GM23338 (cell line): ENCODE measurements around the gene STX7. TPM values are rescaled to one million over a fixed set of nuclear protein-coding genes. Genes with fewer than 3 reads are reported as not detected.

Experiments used
- ATAC-seq: fragments of 200-7000 bp; cut with Tn5 transposase; 3 replicates; pipeline ENCODE4 v1.9.1; 2020
- DNase-seq: peaks from one replicate; pipeline ENCODE4 v3.0.0-alpha.2; 2015; ENCODE audit warnings: low spot score
- H2AFZ ChIP-seq: fragments of 200-600 bp; sonication (generic); 2 replicates; pipeline ENCODE4 v1.8.0; 2016; ENCODE audit warnings: antibody characterized with exemption, mild to moderate bottlenecking, moderate library complexity
- H3F3A ChIP-seq: fragments of 200-600 bp; sonication (generic); replicated peaks from 2 replicates; pipeline ENCODE4 v1.8.0; 2017; ENCODE audit warnings: antibody characterized with exemption, mixed run types, low read depth
- H3K27ac ChIP-seq: fragments of 200-600 bp; sonication (generic); 2 replicates; pipeline ENCODE4 v1.6.1; 2016; ENCODE audit warnings: low read depth
- H3K27me3 ChIP-seq: fragments of 200-600 bp; sonication (generic); 2 replicates; pipeline ENCODE4 v1.8.0; 2016; ENCODE audit warnings: mild to moderate bottlenecking, mixed run types, moderate library complexity; ENCODE audit not compliant: insufficient read depth
- H3K36me3 ChIP-seq: fragments of 200-600 bp; sonication (generic); 2 replicates; pipeline ENCODE4 v1.8.0; 2016; ENCODE audit warnings: mild to moderate bottlenecking; ENCODE audit not compliant: insufficient read depth
- H3K4me1 ChIP-seq: fragments of 200-600 bp; sonication (generic); 2 replicates; pipeline ENCODE4 v1.8.0; 2016; ENCODE audit warnings: mild to moderate bottlenecking, moderate library complexity; ENCODE audit not compliant: insufficient read depth
- H3K4me2 ChIP-seq: fragments of 200-600 bp; sonication (generic); 2 replicates; pipeline ENCODE4 v1.7.1; 2017; ENCODE audit warnings: mixed run types
- H3K4me3 ChIP-seq: fragments of 200-600 bp; sonication (generic); 2 replicates; pipeline ENCODE4 v1.6.1; 2016; ENCODE audit warnings: mixed run types
- H3K79me2 ChIP-seq: fragments of 200-600 bp; sonication (generic); replicated peaks from 2 replicates; pipeline ENCODE4 v1.8.0; 2017; ENCODE audit warnings: mild to moderate bottlenecking; ENCODE audit not compliant: insufficient read depth
- H3K9me2 ChIP-seq: fragments of 200-600 bp; sonication (generic); 2 replicates; pipeline ENCODE4 v1.8.0; 2017; ENCODE audit not compliant: insufficient read depth
- H4K20me1 ChIP-seq: fragments of 200-600 bp; sonication (generic); replicated peaks from 2 replicates; pipeline ENCODE4 v1.8.0; 2017; ENCODE audit warnings: mild to moderate bottlenecking; ENCODE audit not compliant: insufficient read depth
- H3K27ac Mint-ChIP-seq: 2 replicates; pipeline ENCODE4 v1.8.0; 2020; ENCODE audit warnings: inconsistent platforms, mild to moderate bottlenecking, moderate library complexity, mixed read lengths
- H3K27me3 Mint-ChIP-seq: 3 replicates; pipeline ENCODE4 v1.8.0; 2022; ENCODE audit warnings: low read depth, mild to moderate bottlenecking, moderate library complexity, mixed read lengths, inconsistent platforms; ENCODE audit not compliant: insufficient read depth, poor library complexity
- H3K36me3 Mint-ChIP-seq: 3 replicates; pipeline ENCODE4 v1.8.0; 2021; ENCODE audit warnings: low read depth, mild to moderate bottlenecking, inconsistent platforms, moderate library complexity, mixed read lengths
- H3K4me1 Mint-ChIP-seq: 3 replicates; pipeline ENCODE4 v1.8.0; 2020; ENCODE audit warnings: mild to moderate bottlenecking, inconsistent platforms, mixed read lengths
- H3K4me3 Mint-ChIP-seq: 3 replicates; pipeline ENCODE4 v1.8.0; 2021; ENCODE audit warnings: moderate library complexity, mild to moderate bottlenecking, inconsistent platforms, mixed read lengths
- H3K9me3 Mint-ChIP-seq: 3 replicates; pipeline ENCODE4 v1.8.0; 2020; ENCODE audit warnings: moderate library complexity, mild to moderate bottlenecking, inconsistent platforms, mixed read lengths
- ETS1 ChIP-seq: IDR thresholded peaks from 2 replicates; pipeline ENCODE4 v1.6.1; 2016; ENCODE audit warnings: antibody characterized with exemption
- EZH2 ChIP-seq: fragments of 200-600 bp; sonication (generic); IDR thresholded peaks from one replicate; pipeline ENCODE4 v1.8.0; 2017; ENCODE audit warnings: antibody characterized with exemption, mild to moderate bottlenecking, low read depth; ENCODE audit not compliant: unreplicated experiment
- ZNF331 ChIP-seq: fragments of 250-450 bp; sonication (Bioruptor Pico); IDR thresholded peaks from 2 replicates; pipeline ENCODE4 v1.5.0; 2020; ENCODE audit warnings: low read depth, mild to moderate bottlenecking, moderate library complexity
- polyA plus RNA-seq: library from polyadenylated mRNA; unstranded; fragments of >200 nt; fragmentation: Nextera tagmentation; extraction: Ambion mirVana; gene quantifications from 2 replicates; pipeline ENCODE4 v1.2.1, GENCODE V29; 2016
- total RNA-seq: library from RNA; depleted of rRNA; stranded (reverse); fragments of >200 nt; shearing (Covaris generic); gene quantifications from 2 replicates; pipeline ENCODE4 v1.2.3, GENCODE V29; 2014
- TF ChIP-seq, protein P1 (sequence below): fragments of 250-450 bp; sonication (Bioruptor Pico); IDR thresholded peaks from 2 replicates; pipeline ENCODE4 v1.5.0; 2020; ENCODE audit warnings: mild to moderate bottlenecking, moderate library complexity

Gene STX7
- total and polyA plus RNA-seq, 2 experiments from 2014 or later, result 22.4 to 28.8 TPM

GRCh38 chr6:132418235-132418965 lies 94.5 kb downstream of the STX7 start (continued):
- TF ChIP-seq, protein P1, sequence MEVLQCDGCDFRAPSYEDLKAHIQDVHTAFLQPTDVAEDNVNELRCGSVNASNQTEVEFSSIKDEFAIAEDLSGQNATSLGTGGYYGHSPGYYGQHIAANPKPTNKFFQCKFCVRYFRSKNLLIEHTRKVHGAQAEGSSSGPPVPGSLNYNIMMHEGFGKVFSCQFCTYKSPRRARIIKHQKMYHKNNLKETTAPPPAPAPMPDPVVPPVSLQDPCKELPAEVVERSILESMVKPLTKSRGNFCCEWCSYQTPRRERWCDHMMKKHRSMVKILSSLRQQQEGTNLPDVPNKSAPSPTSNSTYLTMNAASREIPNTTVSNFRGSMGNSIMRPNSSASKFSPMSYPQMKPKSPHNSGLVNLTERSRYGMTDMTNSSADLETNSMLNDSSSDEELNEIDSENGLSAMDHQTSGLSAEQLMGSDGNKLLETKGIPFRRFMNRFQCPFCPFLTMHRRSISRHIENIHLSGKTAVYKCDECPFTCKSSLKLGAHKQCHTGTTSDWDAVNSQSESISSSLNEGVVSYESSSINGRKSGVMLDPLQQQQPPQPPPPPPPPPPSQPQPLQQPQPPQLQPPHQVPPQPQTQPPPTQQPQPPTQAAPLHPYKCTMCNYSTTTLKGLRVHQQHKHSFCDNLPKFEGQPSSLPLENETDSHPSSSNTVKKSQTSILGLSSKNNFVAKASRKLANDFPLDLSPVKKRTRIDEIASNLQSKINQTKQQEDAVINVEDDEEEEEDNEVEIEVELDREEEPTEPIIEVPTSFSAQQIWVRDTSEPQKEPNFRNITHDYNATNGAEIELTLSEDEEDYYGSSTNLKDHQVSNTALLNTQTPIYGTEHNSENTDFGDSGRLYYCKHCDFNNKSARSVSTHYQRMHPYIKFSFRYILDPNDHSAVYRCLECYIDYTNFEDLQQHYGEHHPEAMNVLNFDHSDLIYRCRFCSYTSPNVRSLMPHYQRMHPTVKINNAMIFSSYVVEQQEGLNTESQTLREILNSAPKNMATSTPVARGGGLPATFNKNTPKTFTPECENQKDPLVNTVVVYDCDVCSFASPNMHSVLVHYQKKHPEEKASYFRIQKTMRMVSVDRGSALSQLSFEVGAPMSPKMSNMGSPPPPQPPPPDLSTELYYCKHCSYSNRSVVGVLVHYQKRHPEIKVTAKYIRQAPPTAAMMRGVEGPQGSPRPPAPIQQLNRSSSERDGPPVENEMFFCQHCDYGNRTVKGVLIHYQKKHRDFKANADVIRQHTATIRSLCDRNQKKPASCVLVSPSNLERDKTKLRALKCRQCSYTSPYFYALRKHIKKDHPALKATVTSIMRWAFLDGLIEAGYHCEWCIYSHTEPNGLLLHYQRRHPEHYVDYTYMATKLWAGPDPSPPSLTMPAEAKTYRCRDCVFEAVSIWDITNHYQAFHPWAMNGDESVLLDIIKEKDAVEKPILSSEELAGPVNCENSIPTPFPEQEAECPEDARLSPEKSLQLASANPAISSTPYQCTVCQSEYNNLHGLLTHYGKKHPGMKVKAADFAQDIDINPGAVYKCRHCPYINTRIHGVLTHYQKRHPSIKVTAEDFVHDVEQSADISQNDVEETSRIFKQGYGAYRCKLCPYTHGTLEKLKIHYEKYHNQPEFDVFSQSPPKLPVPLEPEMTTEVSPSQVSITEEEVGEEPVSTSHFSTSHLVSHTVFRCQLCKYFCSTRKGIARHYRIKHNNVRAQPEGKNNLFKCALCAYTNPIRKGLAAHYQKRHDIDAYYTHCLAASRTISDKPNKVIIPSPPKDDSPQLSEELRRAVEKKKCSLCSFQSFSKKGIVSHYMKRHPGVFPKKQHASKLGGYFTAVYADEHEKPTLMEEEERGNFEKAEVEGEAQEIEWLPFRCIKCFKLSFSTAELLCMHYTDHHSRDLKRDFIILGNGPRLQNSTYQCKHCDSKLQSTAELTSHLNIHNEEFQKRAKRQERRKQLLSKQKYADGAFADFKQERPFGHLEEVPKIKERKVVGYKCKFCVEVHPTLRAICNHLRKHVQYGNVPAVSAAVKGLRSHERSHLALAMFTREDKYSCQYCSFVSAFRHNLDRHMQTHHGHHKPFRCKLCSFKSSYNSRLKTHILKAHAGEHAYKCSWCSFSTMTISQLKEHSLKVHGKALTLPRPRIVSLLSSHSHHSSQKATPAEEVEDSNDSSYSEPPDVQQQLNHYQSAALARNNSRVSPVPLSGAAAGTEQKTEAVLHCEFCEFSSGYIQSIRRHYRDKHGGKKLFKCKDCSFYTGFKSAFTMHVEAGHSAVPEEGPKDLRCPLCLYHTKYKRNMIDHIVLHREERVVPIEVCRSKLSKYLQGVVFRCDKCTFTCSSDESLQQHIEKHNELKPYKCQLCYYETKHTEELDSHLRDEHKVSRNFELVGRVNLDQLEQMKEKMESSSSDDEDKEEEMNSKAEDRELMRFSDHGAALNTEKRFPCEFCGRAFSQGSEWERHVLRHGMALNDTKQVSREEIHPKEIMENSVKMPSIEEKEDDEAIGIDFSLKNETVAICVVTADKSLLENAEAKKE (CRISPR knock-in tag), result no peak

- Histone ChIP-seq H3K4me2 (no peak overlapping the region), H3K4me1 (no peaks in the 10 kb centered on the region), H3K27me3 (no peaks in the 10 kb centered on the region), H3F3A (no peaks in the 10 kb centered on the region), H2AFZ (no peak overlapping the region), H3K27ac (no peak overlapping the region), H4K20me1 (no peaks in the 10 kb centered on the region), H3K9me2 (peaks cover 3% of the 10 kb centered on the region; the same call in 1 of the 2 replicates), H3K4me3 (no peak overlapping the region), H3K79me2 (no peaks in the 10 kb centered on the region), H3K36me3 (no peaks in the 10 kb centered on the region; the same call in 1 of the 2 replicates)
- DNase-seq (no peak), ATAC-seq (no peak)
- Mint-ChIP-seq H3K9me3 (peaks cover 22% of the 10 kb centered on the region), H3K4me3 (no peak overlapping the region), H3K36me3 (peaks cover 3% of the 10 kb centered on the region; the same call in 1 of the 3 replicates), H3K27me3 (no peaks in the 10 kb centered on the region), H3K27ac (no peak overlapping the region), H3K4me1 (no peaks in the 10 kb centered on the region)
- no peak for TF ChIP-seq ZNF331
Observed at GRCh38 chr6:132414761-132415160, 98.2 kb downstream of the STX7 start.

DNA sequence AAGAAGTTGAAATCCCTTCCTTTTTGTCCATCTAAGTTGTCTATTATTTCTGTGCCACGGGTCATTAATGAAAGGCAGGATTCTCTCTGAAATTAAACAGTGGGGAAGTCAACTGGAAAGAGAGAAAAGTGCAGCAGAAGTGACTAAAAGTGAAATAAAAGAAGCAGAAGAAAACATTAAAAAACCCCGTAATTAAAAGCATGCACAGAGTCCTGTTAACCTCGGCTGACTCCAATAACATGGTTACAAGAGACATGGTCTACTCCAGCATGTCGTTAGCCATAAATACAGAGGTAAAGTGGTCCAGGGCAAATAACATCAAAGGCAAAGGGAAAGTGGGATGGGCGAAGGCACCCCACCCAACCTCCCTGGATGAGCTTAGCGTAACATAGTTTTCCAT lies 98.6 kb downstream of the STX7 start:
- H4K20me1 ChIP-seq, result no peaks in the 10 kb centered on the region
- Mint-ChIP-seq H3K27ac (no peak overlapping the region), H3K9me3 (peaks cover 18% of the 10 kb centered on the region), H3K4me3 (no peak overlapping the region), H3K27me3 (no peaks in the 10 kb centered on the region), H3K36me3 (peaks cover 3% of the 10 kb centered on the region; the same call in 1 of the 3 replicates), H3K4me1 (no peaks in the 10 kb centered on the region)
- H3K36me3 ChIP-seq, result no peaks in the 10 kb centered on the region; the same call in 1 of the 2 replicates
- no peaks in the 10 kb centered on the region for H3K27me3 ChIP-seq
- H3K4me2 ChIP-seq, result no peak overlapping the region
- H3F3A ChIP-seq, result no peaks in the 10 kb centered on the region
- H3K79me2 ChIP-seq, result no peaks in the 10 kb centered on the region
- H3K4me1 ChIP-seq, result no peaks in the 10 kb centered on the region
- no peak overlapping the region for H3K4me3 ChIP-seq
- no peak overlapping the region for H3K27ac ChIP-seq
- H2AFZ ChIP-seq, result no peak overlapping the region
- no peak for ATAC-seq
- DNase-seq, result no peak
- peaks cover 3% of the 10 kb centered on the region; the same call in 1 of the 2 replicates for H3K9me2 ChIP-seq
- no peak for TF ChIP-seq ETS1
- TF ChIP-seq EZH2, result no peak
- no peak for TF ChIP-seq ZNF331
